MM.1S (cell line): ENCODE results near the gene GALNTL6.

Source experiments
- EZH2 ChIP-seq: fragments of 300-600 bp; sonication (generic); optimal IDR thresholded peaks from 2 replicates; pipeline ENCODE3; 2017; ENCODE audit warnings: low read depth, mild to moderate bottlenecking, antibody characterized with exemption, low read length, mixed read lengths
- EZH2phosphoT487 ChIP-seq: fragments of 300-600 bp; sonication (generic); IDR thresholded peaks from 2 replicates; pipeline ENCODE4 v1.6.1; 2018; ENCODE audit warnings: antibody characterized with exemption, low read length
- TF ChIP-seq, protein P1 (sequence below): fragments of 300-600 bp; sonication (generic); IDR thresholded peaks from 2 replicates; pipeline ENCODE4 v1.5.1; 2016; ENCODE audit warnings: antibody characterized with exemption, low read length, mixed read lengths

DNA sequence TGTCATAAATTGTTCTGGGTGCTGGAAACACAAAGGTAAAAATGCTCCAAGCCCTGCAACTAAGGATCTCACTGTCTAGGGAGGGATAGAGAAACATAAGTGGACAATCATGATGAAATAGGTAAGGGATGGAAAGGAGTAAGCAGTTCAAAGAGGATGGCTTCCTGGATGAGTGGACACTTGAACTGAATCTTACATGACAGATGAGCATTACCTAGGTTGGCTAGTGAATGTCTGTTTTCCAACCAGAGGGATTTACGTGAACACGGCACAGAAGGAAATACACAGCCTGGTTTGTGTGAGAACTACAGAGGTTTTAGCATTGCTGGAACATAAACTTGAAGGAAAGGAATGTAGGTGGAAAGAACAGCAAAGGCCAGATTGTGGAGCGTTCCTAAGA lies 1205.2 kb downstream of the GALNTL6 start:
- TF ChIP-seq, protein P1, sequence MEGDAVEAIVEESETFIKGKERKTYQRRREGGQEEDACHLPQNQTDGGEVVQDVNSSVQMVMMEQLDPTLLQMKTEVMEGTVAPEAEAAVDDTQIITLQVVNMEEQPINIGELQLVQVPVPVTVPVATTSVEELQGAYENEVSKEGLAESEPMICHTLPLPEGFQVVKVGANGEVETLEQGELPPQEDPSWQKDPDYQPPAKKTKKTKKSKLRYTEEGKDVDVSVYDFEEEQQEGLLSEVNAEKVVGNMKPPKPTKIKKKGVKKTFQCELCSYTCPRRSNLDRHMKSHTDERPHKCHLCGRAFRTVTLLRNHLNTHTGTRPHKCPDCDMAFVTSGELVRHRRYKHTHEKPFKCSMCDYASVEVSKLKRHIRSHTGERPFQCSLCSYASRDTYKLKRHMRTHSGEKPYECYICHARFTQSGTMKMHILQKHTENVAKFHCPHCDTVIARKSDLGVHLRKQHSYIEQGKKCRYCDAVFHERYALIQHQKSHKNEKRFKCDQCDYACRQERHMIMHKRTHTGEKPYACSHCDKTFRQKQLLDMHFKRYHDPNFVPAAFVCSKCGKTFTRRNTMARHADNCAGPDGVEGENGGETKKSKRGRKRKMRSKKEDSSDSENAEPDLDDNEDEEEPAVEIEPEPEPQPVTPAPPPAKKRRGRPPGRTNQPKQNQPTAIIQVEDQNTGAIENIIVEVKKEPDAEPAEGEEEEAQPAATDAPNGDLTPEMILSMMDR = no peak
- TF ChIP-seq EZH2 (no peak), EZH2phosphoT487 (no peak)
